Measurements from ENCODE around the gene IGLL5.
"Not testable (repeated sequence)": the region's sequence is repeated elsewhere in the genome, so short reads cannot be mapped to it uniquely, and the experiment has no call there.

IGLL5 gene

DNA sequence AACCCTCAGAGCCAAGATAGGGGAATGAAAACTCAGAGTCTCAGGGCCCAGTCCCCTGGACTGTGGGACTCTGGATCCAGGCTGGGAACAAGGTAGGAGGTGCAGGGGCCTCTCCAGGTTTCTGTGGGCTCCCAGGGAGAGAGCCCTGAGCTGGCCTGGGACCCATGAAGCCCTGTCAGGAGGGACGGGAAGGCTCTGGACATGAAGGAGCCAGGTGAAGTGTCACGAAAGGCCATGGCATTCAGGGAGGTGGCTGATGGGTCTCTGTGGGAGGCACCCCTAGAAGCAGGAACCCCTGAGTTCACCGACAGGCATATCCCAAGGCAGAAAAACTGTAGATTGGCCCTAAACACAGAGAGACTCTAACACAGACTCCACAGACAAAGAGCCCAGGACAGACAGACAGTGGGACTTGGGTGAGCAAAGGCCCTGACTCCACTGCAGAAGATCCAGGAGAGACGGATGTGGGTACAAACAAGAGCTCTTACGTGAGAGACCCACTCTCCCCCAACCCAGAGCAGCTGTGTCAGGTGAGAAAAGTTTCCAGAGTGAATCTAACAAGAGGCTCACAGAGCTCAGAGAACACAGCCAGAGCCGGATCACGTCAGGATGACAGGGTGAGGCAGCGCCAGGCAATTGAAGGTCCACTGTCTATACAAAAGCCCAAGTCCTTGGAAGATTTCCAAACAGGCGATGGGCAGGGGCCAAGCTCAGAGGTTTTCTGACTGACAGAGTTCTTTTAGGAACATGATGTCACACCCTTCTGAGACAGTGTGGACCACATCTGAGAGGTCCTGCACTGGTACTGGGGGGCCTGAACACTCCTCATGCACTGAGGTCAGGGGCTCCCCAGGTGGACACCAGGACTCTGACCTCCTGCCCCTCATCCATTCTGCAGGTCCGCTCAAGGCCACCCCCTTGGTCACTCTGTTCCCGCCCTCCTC lies 27.4 kb downstream of the IGLL5 start:
- no peak for DNase-seq (ENCODE audit: low read depth)

DNA sequence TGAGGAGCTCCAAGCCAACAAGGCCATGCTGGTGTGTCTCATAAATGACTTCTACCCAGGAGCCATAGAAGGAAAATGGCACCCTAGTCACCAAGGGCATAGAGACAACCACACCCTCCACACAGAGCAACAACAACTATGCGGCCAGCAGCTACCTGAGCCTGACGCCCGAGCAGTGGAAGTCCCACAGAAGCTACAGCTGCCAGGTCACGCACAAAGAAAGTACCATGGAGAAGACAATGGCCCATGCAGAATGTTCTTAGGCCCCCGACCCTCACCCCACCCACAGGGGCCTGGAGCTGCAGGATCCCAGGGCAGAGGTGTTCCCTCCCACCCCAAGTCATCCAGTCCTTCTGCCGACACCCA lies 28.0 kb downstream of the IGLL5 start:
- DNase-seq (ENCODE audit: low read depth) = no peak

- DNase-seq (ENCODE audit: low read depth) = no peak
Measured at GRCh38 chr22:22916215-22916951, 28.8 kb downstream of the IGLL5 start.

- DNase-seq (ENCODE audit: low read depth) = no peak
Measured at GRCh38 chr22:22916952-22917290, 29.3 kb downstream of the IGLL5 start.

DNA sequence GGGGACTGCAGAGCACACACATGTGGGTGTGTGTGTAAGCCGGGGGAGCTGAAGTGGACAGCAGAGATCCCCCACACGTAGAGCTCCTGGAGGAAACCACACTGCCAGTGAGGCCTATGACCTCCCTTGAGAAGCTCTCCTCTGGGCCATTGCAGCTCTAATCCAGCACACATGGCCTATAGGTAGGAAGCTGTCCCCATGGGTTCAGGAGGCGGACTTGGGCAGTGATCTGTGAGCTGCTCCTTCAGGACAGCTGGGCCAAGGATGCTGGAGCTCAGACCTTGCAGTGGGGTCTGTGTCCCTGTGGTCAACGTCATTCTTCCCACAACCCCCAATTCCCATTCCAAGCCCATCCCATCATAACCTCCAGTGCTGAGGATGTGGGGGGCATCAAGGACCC lies 29.8 kb downstream of the IGLL5 start:
- DNase-seq (ENCODE audit: low read depth) = no peak

DNA sequence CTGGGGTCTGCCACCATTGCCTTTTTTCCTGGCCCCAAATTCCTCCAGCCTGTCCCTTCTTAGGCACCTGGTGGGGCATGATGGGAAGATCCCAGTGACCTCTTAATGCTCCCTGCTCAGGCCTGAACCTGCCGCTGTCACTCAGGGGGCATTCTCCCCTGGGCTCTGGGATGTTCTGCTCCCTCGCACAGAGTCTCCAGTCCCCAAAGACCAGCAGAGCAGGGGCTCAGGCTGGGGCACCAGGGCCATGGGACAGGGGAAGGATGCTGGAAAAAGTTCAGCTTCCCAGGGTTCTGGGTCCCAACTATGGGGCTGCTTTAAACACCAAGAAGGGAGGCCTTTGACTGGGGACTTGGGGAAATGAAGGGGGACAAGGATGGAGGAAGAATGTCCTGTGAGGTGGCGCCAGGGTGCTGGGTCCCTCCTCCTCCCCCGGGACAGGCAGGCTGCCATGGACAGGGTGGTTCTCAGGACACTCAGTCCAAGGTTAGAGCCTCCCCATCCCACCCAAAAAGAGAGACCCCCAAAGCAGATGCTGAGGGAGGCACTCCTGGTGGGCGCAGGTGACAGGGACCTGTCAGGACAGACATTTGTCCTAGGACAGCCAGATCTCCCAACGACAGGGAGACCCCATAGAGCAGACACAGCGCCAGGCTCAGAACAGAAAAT lies 30.8 kb downstream of the IGLL5 start:
- DNase-seq (ENCODE audit: low read depth) = no peak

- DNase-seq (ENCODE audit: low read depth) = no peak
Measured at GRCh38 chr22:22919041-22919440, 31.4 kb downstream of the IGLL5 start.

DNA sequence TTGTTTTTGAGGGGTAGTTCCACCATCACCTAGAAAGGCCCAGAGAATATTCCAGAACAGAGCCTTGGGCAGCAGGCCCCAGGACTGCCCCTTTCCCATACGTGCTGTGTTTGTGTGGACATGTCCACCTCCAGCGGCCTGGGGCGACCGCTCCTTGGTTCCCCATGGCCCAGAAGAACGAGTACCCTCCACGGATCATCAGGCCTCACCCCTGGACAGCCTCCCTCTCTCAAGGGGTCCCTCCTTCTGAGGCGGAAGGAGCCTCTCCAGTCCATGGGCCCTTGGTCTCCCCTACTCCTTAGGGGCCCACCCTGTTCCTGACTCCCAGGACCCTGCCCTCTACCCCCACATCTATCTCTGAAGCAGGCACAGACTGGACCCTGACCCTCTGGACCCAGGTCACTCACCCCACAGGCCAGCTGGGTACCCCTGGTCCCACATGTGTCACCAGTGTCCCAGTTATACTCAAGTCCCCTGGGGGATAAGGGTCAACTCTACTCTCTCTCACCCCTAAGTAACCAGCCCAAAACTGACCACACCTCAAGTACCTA lies 32.6 kb downstream of the IGLL5 start:
- no peak for DNase-seq (ENCODE audit: low read depth)

- no peak for DNase-seq (ENCODE audit: low read depth)
Measured at GRCh38 chr22:22920910-22921550, 33.4 kb downstream of the IGLL5 start.

- no peak for DNase-seq (ENCODE audit: low read depth)
Measured at GRCh38 chr22:22921575-22921974, 34.0 kb downstream of the IGLL5 start.

DNA sequence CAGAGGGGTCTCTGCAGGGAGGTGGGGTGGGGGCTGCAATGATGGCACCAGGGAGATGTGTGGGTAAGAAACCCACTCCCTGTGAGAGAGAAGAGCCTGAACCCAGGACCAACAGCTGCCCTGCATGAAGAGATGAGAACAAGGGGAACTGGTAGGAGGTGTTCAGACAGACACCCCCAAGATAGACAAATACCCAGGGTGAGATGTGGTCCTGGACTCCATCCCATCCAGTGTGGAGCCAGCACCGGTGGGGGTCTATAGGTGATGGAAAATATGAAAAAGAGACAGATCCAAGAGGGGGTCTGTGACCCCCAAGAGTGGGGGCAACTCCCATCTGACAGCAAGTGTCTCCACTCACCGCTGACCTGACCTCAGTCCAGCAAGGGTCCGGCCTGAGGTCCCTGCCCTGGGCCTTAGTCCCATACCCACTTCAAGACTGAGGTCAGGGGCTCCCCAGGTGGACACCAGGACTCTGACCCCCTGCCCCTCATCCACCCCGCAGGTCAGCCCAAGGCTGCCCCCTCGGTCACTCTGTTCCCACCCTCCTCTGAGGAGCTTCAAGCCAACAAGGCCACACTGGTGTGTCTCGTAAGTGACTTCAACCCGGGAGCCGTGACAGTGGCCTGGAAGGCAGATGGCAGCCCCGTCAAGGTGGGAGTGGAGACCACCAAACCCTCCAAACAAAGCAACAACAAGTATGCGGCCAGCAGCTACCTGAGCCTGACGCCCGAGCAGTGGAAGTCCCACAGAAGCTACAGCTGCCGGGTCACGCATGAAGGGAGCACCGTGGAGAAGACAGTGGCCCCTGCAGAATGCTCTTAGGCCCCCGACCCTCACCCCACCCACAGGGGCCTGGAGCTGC lies 34.7 kb downstream of the IGLL5 start:
- not testable (repeated sequence) for DNase-seq (ENCODE audit: low read depth)

GRCh38 chr22:22922954-22923319 lies 35.3 kb downstream of the IGLL5 start:
- DNase-seq (ENCODE audit: low read depth) = no peak

DNA sequence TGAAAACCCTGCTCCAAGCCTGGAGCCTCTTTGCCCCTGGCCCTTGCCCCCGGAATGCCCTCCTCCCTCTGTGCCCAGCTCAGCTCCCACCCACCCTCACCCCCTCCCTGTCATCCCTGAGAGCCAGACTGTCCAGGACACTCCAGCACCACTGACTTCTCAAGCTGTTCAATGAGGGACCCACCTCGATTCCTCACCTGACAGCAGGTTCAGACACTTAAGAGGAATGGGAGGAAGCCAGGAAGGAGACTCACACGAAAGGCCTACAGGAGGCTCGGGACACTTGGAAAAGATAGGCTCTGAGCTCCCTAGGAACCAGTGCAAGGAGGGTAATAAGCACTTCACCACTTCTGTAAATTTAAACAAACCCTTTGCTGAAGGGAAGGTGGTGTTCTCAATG lies 35.8 kb downstream of the IGLL5 start:
- no peak for DNase-seq (ENCODE audit: low read depth)

GRCh38 chr22:22923930-22924329 lies 36.3 kb downstream of the IGLL5 start:
- no peak for DNase-seq (ENCODE audit: low read depth)

DNA sequence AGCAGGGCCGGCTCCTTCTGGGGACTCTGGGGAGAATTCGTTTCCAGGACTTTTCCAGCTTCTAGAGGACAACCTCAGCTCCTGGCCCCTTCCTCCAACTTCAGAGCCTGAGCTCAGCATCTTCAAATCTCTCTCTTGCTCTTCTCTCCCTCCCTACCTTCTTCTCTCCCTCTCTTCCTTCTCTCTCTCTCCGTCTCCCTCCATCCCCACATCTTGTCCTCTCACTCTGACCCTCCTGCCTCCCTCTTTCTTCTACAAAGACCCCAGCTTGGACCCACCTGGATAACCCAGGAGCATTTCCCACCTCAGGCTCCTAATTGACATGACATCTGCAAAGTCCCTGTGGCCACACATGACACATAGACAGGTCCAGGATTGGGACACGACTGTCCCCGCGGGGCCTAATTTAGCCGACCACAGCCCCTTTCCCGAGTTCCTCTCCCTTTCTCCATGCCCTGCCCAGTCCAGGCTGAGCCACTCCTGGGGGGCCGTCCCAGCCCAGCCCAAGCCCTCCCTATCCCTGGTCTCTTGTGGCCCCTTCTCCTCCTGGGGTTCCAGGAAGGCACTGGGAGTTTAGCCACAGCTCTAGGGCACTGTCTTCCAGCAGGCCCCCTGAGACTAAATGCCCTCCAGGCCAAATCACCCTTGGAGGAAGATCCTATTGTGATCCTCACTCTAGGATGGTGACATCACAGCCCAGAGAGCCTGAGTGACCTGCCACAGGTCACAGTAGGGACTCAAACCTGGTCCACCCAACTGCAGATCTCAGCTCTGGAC lies 36.9 kb downstream of the IGLL5 start:
- DNase-seq (ENCODE audit: low read depth) = no peak

GRCh38 chr22:22925146-22925804 lies 37.7 kb downstream of the IGLL5 start:
- no peak for DNase-seq (ENCODE audit: low read depth)

GRCh38 chr22:22925805-22926369 lies 38.3 kb downstream of the IGLL5 start:
- DNase-seq (ENCODE audit: low read depth) = no peak

DNA sequence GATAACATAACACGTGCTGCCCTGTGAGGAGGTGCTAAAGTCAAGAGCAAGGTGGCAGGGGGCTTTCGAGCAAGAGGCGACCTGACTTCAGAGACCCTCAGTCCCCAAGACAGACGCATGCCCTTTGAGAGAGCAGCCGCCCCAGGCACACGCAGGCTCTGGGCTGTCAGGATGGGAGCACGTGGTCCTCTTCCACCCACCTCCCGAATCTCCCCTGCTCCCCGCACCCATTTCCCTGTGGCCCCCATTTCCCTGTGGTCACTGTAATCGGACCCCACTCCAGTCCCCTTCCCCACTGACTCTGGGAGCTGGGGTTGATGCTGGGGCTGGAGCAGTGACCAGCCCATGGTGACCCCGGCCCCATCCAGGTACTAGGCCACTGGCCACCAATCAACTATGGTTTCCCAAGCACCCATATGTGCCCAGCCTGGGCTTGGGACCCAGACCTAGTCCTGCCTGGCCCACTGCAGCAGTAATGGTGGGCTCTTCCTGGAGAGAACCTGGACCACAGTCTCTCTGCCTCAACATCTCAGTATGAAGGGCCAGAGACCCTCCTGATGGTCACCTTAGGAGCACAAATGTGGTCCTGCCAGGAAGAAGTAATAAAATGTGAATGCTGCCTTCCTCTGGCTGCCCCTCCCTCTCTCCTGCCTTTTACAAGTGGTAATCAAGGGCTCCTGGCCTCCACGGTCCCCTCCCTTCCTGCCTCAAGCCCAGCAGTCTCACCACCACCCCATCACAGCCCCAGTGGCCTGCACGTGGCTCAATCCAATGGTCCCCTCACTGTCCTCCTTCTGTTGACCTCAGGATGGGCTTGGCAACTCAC lies 39.0 kb downstream of the IGLL5 start:
- DNase-seq (ENCODE audit: low read depth) = no peak

All from activated T-helper 9 cell treated with anti-CD3 and anti-CD28 coated beads, Interleukin-2, amount 50 U/mL, for 16 hours (primary cell).